Measurements from ENCODE around the gene PFN3. TPM values are rescaled to one million over a fixed set of nuclear protein-coding genes. Genes with fewer than 3 reads are reported as not detected.

Gene PFN3
- total and polyA plus RNA-seq, 2 of the 13 experiments (the other 11 are each of a cell fraction or from before 2014, with no cell fraction given) = not detected

DNA sequence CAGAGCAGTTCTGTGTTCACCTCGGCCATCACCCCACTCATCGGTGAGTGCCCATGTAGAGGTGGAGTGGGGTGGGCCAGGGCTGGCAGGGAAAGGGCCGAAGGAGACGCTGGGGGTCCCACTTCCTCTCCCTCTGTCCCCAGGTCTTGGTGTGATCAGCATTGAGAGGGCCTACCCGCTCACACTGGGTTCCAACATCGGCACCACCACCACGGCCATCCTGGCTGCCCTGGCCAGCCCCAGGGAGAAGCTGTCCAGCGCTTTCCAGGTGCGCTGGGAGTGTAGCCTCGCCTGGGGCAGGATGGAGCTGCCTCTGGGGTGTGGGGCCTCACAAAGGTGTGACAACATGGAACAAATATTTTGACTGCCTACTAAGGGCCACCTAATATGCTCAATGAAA is 3.7 kb downstream of the PFN3 start:
- ATAC-seq = no peak
- FAIRE-seq = no peak
- WGBS (ENCODE audit: low lambda C conversion rate) = 93% methylated on average over 3 of the region's 10 CpGs
- intact Hi-C loops (cut with micrococcal nuclease; ENCODE audit: unreplicated experiment) (no loop called here), in situ Hi-C loops (cut with HindIII; ENCODE audit: extremely low pct_ligation_motif_present, low pct_unique_long_range_greater_than_20kb) (no loop called here)
- H3K4me3 ChIP-seq (replicated peaks in 1 of 3; ENCODE audit: insufficient read depth in 1 of 3, low read depth in 2 of 3, low read length in 3 of 3) = no peak overlapping the region
- BruUV-seq (replicated peaks) = no TSS peak
- H3K4me2 ChIP-seq (ENCODE audit: low read depth, low read length) = no peak overlapping the region
- no peaks in the 10 kb centered on the region for H3K9me3 ChIP-seq (ENCODE audit: low read length)
- no peak for DNase-seq (ENCODE audit: low spot score)
- CTCF ChIA-PET (ENCODE audit: low intra/inter-chr PET ratio, low total read pairs) = no interaction called here
- peaks cover 3 to 45% of the 10 kb centered on the region in 2 experiments; a peak in 3 of 5 replicates for H3K27me3 ChIP-seq (ENCODE audit: control insufficient read depth in 1 of 2, insufficient read depth in 2 of 2, low read length in 2 of 2)
- no peaks in the 10 kb centered on the region for H3K36me3 ChIP-seq (replicated peaks in 1 of 2; ENCODE audit: control insufficient read depth in 1 of 2, insufficient read depth in 2 of 2, low read length in 2 of 2)
- POLR2A ChIA-PET = no interaction called here
- no peak overlapping the region for H3K9ac ChIP-seq (ENCODE audit: insufficient read depth, low read depth, low read length)
- no peaks in the 10 kb centered on the region for H4K20me1 ChIP-seq (ENCODE audit: insufficient read depth, low read length)
- 0 out of 2 replicates have a peak, but pooled peaks cover under 1% of the 10 kb centered on the region for H3K4me1 ChIP-seq (ENCODE audit: insufficient read depth, low read length)
- H3K27ac ChIP-seq (ENCODE audit: extremely low read length, insufficient read depth, low read length) = no peak overlapping the region
- H2AFZ ChIP-seq (ENCODE audit: low read length) = no peak overlapping the region
- H3K79me2 ChIP-seq (ENCODE audit: insufficient read depth, low read length) = no peaks in the 10 kb centered on the region
- TF ChIP-seq, protein P1, sequence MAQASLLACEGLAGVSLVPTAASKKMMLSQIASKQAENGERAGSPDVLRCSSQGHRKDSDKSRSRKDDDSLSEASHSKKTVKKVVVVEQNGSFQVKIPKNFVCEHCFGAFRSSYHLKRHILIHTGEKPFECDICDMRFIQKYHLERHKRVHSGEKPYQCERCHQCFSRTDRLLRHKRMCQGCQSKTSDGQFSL (CRISPR knock-in tag; IDR thresholded peaks at IDR 0.05) = no peak
- TF ChIP-seq ZNF101 (CRISPR knock-in tag; IDR thresholded peaks at IDR 0.05; ENCODE audit: borderline replicate concordance, low read depth) = no peak
- TF ChIP-seq ZNF124 (CRISPR knock-in tag; IDR thresholded peaks at IDR 0.05) = no peak
- TF ChIP-seq KAT8 (CRISPR knock-in tag; IDR thresholded peaks at IDR 0.05) = no peak
- no peak for TF ChIP-seq ONECUT2 (CRISPR knock-in tag; IDR thresholded peaks at IDR 0.05)
- TF ChIP-seq PHF8 (CRISPR knock-in tag; IDR thresholded peaks at IDR 0.05) = no peak
- no peak for TF ChIP-seq ZNF296 (CRISPR knock-in tag; conservative IDR thresholded peaks at IDR 0.05)
- TF ChIP-seq, protein P2, sequence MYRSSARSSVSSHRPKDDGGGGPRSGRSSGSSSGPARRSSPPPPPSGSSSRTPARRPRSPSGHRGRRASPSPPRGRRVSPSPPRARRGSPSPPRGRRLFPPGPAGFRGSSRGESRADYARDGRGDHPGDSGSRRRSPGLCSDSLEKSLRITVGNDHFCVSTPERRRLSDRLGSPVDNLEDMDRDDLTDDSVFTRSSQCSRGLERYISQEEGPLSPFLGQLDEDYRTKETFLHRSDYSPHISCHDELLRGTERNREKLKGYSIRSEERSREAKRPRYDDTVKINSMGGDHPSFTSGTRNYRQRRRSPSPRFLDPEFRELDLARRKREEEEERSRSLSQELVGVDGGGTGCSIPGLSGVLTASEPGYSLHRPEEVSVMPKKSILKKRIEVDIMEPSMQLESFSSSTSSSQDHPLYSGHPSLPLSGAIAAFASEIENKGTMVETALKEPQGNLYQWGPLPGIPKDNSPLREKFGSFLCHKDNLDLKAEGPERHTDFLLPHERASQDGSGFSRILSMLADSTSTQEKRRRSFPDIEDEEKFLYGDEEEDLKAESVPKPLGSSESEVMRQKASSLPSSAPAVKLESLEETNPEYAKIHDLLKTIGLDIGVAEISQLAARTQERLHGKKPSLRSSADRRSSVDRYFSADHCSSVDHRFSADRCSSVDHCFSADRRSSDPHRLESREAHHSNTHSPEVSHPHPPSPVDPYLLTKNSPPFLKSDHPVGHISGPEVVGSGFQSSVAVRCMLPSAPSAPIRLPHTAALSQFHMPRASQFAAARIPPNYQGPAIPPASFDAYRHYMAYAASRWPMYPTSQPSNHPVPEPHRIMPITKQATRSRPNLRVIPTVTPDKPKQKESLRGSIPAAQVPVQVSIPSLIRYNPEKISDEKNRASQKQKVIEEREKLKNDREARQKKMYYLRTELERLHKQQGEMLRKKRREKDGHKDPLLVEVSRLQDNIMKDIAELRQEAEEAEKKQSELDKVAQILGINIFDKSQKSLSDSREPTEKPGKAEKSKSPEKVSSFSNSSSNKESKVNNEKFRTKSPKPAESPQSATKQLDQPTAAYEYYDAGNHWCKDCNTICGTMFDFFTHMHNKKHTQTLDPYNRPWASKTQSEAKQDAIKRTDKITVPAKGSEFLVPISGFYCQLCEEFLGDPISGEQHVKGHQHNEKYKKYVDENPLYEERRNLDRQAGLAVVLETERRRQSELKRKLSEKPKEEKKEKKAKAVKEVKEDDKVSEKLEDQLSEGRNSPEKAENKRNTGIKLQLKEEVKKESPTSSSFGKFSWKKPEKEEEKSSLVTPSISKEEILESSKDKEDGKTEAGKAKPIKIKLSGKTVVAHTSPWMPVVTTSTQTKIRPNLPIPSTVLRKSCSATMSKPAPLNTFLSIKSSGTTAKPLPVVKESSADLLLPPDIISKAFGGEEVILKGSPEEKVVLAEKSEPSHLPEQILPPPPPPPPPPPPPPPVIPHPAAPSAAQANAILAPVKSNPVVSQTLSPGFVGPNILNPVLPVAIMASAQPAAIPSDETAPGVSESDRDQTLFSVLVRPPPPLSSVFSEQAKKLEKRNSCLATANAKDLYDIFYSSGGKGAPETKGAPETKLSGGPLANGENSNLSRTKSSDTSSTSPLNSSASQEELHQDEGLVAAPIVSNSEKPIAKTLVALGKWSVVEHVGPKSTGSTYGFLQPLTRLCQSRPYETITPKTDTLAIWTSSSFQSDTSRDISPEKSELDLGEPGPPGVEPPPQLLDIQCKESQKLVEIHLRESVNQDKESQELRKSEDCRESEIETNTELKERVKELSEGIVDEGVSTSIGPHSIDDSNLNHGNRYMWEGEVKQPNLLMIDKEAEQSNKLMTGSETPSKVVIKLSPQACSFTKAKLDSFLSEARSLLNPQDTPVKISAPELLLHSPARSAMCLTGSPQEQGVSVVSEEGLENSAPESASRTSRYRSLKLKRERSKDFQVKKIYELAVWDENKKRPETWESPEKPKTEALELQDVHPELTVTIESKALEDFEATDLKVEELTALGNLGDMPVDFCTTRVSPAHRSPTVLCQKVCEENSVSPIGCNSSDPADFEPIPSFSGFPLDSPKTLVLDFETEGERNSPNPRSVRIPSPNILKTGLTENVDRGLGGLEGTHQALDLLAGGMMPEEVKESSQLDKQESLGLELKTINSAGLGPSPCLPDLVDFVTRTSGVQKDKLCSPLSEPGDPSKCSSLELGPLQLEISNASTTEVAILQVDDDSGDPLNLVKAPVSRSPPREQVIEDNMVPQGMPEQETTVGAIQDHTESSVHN (CRISPR knock-in tag; IDR thresholded peaks at IDR 0.05) = no peak
- no peak for TF ChIP-seq MTA3 (CRISPR knock-in tag; IDR thresholded peaks at IDR 0.05)
- no peak for TF ChIP-seq GABPA (IDR thresholded peaks at IDR 0.05; ENCODE audit: low read depth, low read length)
- TF ChIP-seq GABPA (CRISPR knock-in tag; IDR thresholded peaks at IDR 0.05; ENCODE audit: low read depth) = no peak
- no peak for TF ChIP-seq TCF7 (IDR thresholded peaks at IDR 0.05; ENCODE audit: low read depth)
- TF ChIP-seq, protein P3, sequence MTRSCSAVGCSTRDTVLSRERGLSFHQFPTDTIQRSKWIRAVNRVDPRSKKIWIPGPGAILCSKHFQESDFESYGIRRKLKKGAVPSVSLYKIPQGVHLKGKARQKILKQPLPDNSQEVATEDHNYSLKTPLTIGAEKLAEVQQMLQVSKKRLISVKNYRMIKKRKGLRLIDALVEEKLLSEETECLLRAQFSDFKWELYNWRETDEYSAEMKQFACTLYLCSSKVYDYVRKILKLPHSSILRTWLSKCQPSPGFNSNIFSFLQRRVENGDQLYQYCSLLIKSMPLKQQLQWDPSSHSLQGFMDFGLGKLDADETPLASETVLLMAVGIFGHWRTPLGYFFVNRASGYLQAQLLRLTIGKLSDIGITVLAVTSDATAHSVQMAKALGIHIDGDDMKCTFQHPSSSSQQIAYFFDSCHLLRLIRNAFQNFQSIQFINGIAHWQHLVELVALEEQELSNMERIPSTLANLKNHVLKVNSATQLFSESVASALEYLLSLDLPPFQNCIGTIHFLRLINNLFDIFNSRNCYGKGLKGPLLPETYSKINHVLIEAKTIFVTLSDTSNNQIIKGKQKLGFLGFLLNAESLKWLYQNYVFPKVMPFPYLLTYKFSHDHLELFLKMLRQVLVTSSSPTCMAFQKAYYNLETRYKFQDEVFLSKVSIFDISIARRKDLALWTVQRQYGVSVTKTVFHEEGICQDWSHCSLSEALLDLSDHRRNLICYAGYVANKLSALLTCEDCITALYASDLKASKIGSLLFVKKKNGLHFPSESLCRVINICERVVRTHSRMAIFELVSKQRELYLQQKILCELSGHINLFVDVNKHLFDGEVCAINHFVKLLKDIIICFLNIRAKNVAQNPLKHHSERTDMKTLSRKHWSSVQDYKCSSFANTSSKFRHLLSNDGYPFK (CRISPR knock-in tag; IDR thresholded peaks at IDR 0.05; ENCODE audit: borderline replicate concordance) = no peak

Measured in HepG2 (cell line).